ENCODE data around the gene SEMA6A.
"Not testable (repeated sequence)": the region's sequence is repeated elsewhere in the genome, so short reads cannot be mapped to it uniquely, and the experiment has no call there.

SEMA6A gene

GRCh38 chr5:116546033-116546742, 28.4 kb downstream of the SEMA6A start:
- no peak for DNase-seq (ENCODE audit: low spot score)
- TF ChIP-seq CTCF (IDR thresholded peaks at IDR 0.05; ENCODE audit: extremely low read depth, missing control alignments) = no peak

GRCh38 chr5:116545465-116545864, 29.2 kb downstream of the SEMA6A start:
- not testable (repeated sequence) for DNase-seq (ENCODE audit: low spot score)

- no peak for TF ChIP-seq CTCF (IDR thresholded peaks at IDR 0.05; ENCODE audit: extremely low read depth, missing control alignments)
- DNase-seq (ENCODE audit: low spot score) = no peak
Observed at GRCh38 chr5:116544531-116545241, 29.9 kb downstream of the SEMA6A start.

GRCh38 chr5:116543501-116543900, 31.1 kb downstream of the SEMA6A start:
- no peak for TF ChIP-seq CTCF (IDR thresholded peaks at IDR 0.05; ENCODE audit: extremely low read depth, missing control alignments)

GRCh38 chr5:116542619-116543018, 32.0 kb downstream of the SEMA6A start:
- no peak for DNase-seq (ENCODE audit: low spot score)
- TF ChIP-seq CTCF (IDR thresholded peaks at IDR 0.05; ENCODE audit: extremely low read depth, missing control alignments) = no peak

More at GRCh38 chr5:116543501-116543900, 31.1 kb downstream of the SEMA6A start:
- DNase-seq (ENCODE audit: low spot score) = no peak

GRCh38 chr5:116539222-116539621, 35.4 kb downstream of the SEMA6A start:
- DNase-seq (ENCODE audit: low spot score) = no peak
- no peak for TF ChIP-seq CTCF (IDR thresholded peaks at IDR 0.05; ENCODE audit: extremely low read depth, missing control alignments)

GRCh38 chr5:116536316-116537083, 38.1 kb downstream of the SEMA6A start:
- no peak for DNase-seq (ENCODE audit: low spot score)
- TF ChIP-seq CTCF (IDR thresholded peaks at IDR 0.05; ENCODE audit: extremely low read depth, missing control alignments) = no peak

Measured in GM20000 (cell line).